T-helper 2 cell (primary cell): ENCODE measurements around the gene IL1RAP.
"Not testable (repeated sequence)": the region's sequence is repeated elsewhere in the genome, so short reads cannot be mapped to it uniquely, and the experiment has no call there.

Experiments
- DNase-seq, 5 experiments: peaks; one replicate each; pipeline versions ENCODE4 v3.0.0 to v3.0.0-alpha.2; 2012 to 2022

Gene IL1RAP

GRCh38 chr3:190677868-190678267 is 164.0 kb downstream of the IL1RAP start:
- DNase-seq, result not testable (repeated sequence)

- DNase-seq, result no peak
These were observed 166.8 kb downstream of the IL1RAP start for GRCh38 chr3:190680691-190681090.

GRCh38 chr3:190684776-190685175 is 170.9 kb downstream of the IL1RAP start:
- DNase-seq, result no peak

- no peak for DNase-seq
These were observed 172.1 kb downstream of the IL1RAP start for GRCh38 chr3:190686011-190686410.

- DNase-seq, result no peak
These were observed 176.4 kb downstream of the IL1RAP start for GRCh38 chr3:190690246-190690645.

- DNase-seq, result peak in 1 of 5 experiments; percentile 17
These were observed 178.4 kb downstream of the IL1RAP start for GRCh38 chr3:190692256-190692655.

GRCh38 chr3:190694335-190695001 is 180.6 kb downstream of the IL1RAP start:
- peak in 1 of 5 experiments; percentile 17 for DNase-seq

- no peak for DNase-seq
These were observed 181.3 kb downstream of the IL1RAP start for GRCh38 chr3:190695225-190695624.

- DNase-seq, result no peak
These were observed 182.1 kb downstream of the IL1RAP start for GRCh38 chr3:190695994-190696393.

- peak in 1 of 5 experiments; percentile 43 for DNase-seq
These were observed 183.1 kb downstream of the IL1RAP start for GRCh38 chr3:190696777-190697501.

- DNase-seq, result no peak
These were observed 183.6 kb downstream of the IL1RAP start for GRCh38 chr3:190697502-190697830.

- DNase-seq, result no peak
These were observed 184.0 kb downstream of the IL1RAP start for GRCh38 chr3:190697901-190698300.

GRCh38 chr3:190699776-190700175 is 185.9 kb downstream of the IL1RAP start:
- no peak for DNase-seq

GRCh38 chr3:190701096-190701532 is 187.2 kb downstream of the IL1RAP start:
- DNase-seq, result peak in 1 of 5 experiments; percentile 21

- no peak for DNase-seq
These were observed 192.7 kb downstream of the IL1RAP start for GRCh38 chr3:190706582-190706981.
